HEK293 (cell line): ENCODE results near the gene PLCE1.

Experiments used
- CTCF ChIA-PET: fragments of 350-600 bp; formaldehyde crosslinking; extraction: SDS; loops from one replicate; lab custom pipeline; 2021; ENCODE audit warnings: antibody characterized with exemption; lab: Yijun Ruan, JAX
- POLR2A ChIA-PET: fragments of 300-600 bp; formaldehyde crosslinking; extraction: SDS; loops from one replicate; lab custom pipeline; 2020; ENCODE audit warnings: antibody characterized with exemption, inconsistent platforms; lab: Yijun Ruan, JAX
- H3K27ac ChIP-seq: fragments of 200-500 bp; sonication (Bioruptor generic); 2 replicates; pipeline ENCODE4 v1.5.1; 2014; ENCODE audit warnings: low read depth, low read length, control low read depth, inconsistent platforms; ENCODE audit errors: extremely low read depth
- H3K36me3 ChIP-seq, 2 experiments: fragments of 200-500 bp in 1 of 2; sonication (Bioruptor generic) in 1 of 2; 1 replicate in 1 of 2; 2 replicates in 1 of 2; pipeline ENCODE4 v1.5.1; 2014 to 2017; ENCODE audit warnings: inconsistent platforms in 2 of 2, low read length in 2 of 2; ENCODE audit not compliant: control insufficient read depth in 2 of 2, insufficient read depth in 1 of 2
- H3K4me1 ChIP-seq: fragments of 200-500 bp; sonication (Bioruptor generic); 2 replicates; pipeline ENCODE4 v1.5.1; 2014; ENCODE audit warnings: mild to moderate bottlenecking, low read length, inconsistent platforms; ENCODE audit not compliant: control insufficient read depth, insufficient read depth
- H3K4me3 ChIP-seq: 2 replicates; pipeline ENCODE4 v1.5.1; 2011; ENCODE audit warnings: low read depth, mild to moderate bottlenecking, control low read depth, low read length, moderate library complexity
- H3K9me3 ChIP-seq: fragments of 200-500 bp; sonication (Bioruptor generic); 2 replicates; pipeline ENCODE4 v1.5.1; 2014; ENCODE audit warnings: low read depth, low read length, inconsistent platforms; ENCODE audit not compliant: control insufficient read depth, insufficient read depth
- GLIS1 ChIP-seq: fragments of 450-650 bp; formaldehyde crosslinking; IDR thresholded peaks from 2 replicates; pipeline ENCODE4 v1.5.1; 2016; ENCODE audit warnings: missing biosample characterization, missing genetic modification characterization
- GLIS2 ChIP-seq: fragments of 450-650 bp; formaldehyde crosslinking; IDR thresholded peaks from 2 replicates; pipeline ENCODE4 v1.5.1; 2016; ENCODE audit warnings: missing biosample characterization, missing genetic modification characterization
- MEIS1 ChIP-seq: sonication (generic); formaldehyde crosslinking; IDR thresholded peaks from 2 replicates; pipeline ENCODE4 v1.8.1; 2022; ENCODE audit warnings: missing genetic modification reagents, mild to moderate bottlenecking, borderline replicate concordance
- OSR2 ChIP-seq: fragments of 450-650 bp; formaldehyde crosslinking; IDR thresholded peaks from 2 replicates; pipeline ENCODE4 v1.5.1; 2016; ENCODE audit warnings: missing biosample characterization, missing genetic modification characterization
- SALL2 ChIP-seq: fragments of 450-650 bp; formaldehyde crosslinking; IDR thresholded peaks from 2 replicates; pipeline ENCODE4 v1.5.0; 2017; ENCODE audit warnings: missing biosample characterization, mild to moderate bottlenecking, missing genetic modification characterization, borderline replicate concordance
- SCRT1 ChIP-seq: fragments of 450-650 bp; formaldehyde crosslinking; IDR thresholded peaks from 2 replicates; pipeline ENCODE4 v1.5.1; 2016; ENCODE audit warnings: missing biosample characterization, missing genetic modification characterization, borderline replicate concordance
- SP3 ChIP-seq: fragments of 450-650 bp; formaldehyde crosslinking; IDR thresholded peaks from 2 replicates; pipeline ENCODE4 v1.5.1; 2016; ENCODE audit warnings: missing biosample characterization, missing genetic modification characterization
- TRIM28 ChIP-seq: IDR thresholded peaks from 2 replicates; pipeline ENCODE4 v1.6.1; 2011; ENCODE audit warnings: low read length, control low read depth, borderline replicate concordance
- WT1 ChIP-seq: fragments of 450-650 bp; formaldehyde crosslinking; IDR thresholded peaks from 2 replicates; pipeline ENCODE4 v1.5.1; 2016; ENCODE audit warnings: missing biosample characterization, missing genetic modification characterization
- ZBTB7A ChIP-seq: fragments of 450-650 bp; formaldehyde crosslinking; IDR thresholded peaks from 2 replicates; pipeline ENCODE4 v1.5.1; 2016; ENCODE audit warnings: low read depth, missing biosample characterization, missing genetic modification characterization
- ZFHX2 ChIP-seq: fragments of 450-650 bp; formaldehyde crosslinking; conservative IDR thresholded peaks from 2 replicates; pipeline ENCODE4 v1.5.1; 2016; ENCODE audit warnings: missing biosample characterization, missing genetic modification characterization
- ZIC2 ChIP-seq: fragments of 450-650 bp; formaldehyde crosslinking; IDR thresholded peaks from 2 replicates; pipeline ENCODE4 v1.5.1; 2016; ENCODE audit warnings: missing biosample characterization, missing genetic modification characterization
- ZNF202 ChIP-seq: fragments of 450-650 bp; formaldehyde crosslinking; IDR thresholded peaks from 2 replicates; pipeline ENCODE4 v1.5.1; 2016; ENCODE audit warnings: missing biosample characterization, missing genetic modification characterization, borderline replicate concordance
- ZNF239 ChIP-seq: fragments of 450-650 bp; formaldehyde crosslinking; IDR thresholded peaks from 2 replicates; pipeline ENCODE4 v1.5.1; 2016; ENCODE audit warnings: missing biosample characterization, missing genetic modification characterization
- ZNF600 ChIP-seq: fragments of 450-650 bp; formaldehyde crosslinking; IDR thresholded peaks from 2 replicates; pipeline ENCODE4 v1.5.1; 2016; ENCODE audit warnings: missing biosample characterization, missing genetic modification characterization
- ZNF624 ChIP-seq: fragments of 450-650 bp; formaldehyde crosslinking; IDR thresholded peaks from 2 replicates; pipeline ENCODE4 v1.5.1; 2017; ENCODE audit warnings: missing biosample characterization, missing genetic modification characterization
- ZNF664 ChIP-seq: fragments of 450-650 bp; formaldehyde crosslinking; IDR thresholded peaks from 2 replicates; pipeline ENCODE4 v1.5.1; 2016; ENCODE audit warnings: missing biosample characterization, missing genetic modification characterization
- ZNF670 ChIP-seq: fragments of 450-650 bp; formaldehyde crosslinking; IDR thresholded peaks from 2 replicates; pipeline ENCODE4 v1.5.1; 2016; ENCODE audit warnings: missing biosample characterization, missing genetic modification characterization, low read depth
- ZNF677 ChIP-seq: fragments of 450-650 bp; IDR thresholded peaks from 2 replicates; pipeline ENCODE4 v1.5.0; 2018; ENCODE audit warnings: missing biosample characterization, mild to moderate bottlenecking, missing genetic modification characterization, moderate library complexity
- ZNF837 ChIP-seq: fragments of 450-650 bp; formaldehyde crosslinking; IDR thresholded peaks from 2 replicates; pipeline ENCODE4 v1.5.1; 2016; ENCODE audit warnings: missing biosample characterization, missing genetic modification characterization
- ZSCAN23 ChIP-seq: fragments of 450-650 bp; formaldehyde crosslinking; IDR thresholded peaks from 2 replicates; pipeline ENCODE4 v1.5.1; 2016; ENCODE audit warnings: missing biosample characterization, missing genetic modification characterization
- TF ChIP-seq, protein P1 (sequence below): fragments of 450-650 bp; formaldehyde crosslinking; IDR thresholded peaks from 2 replicates; pipeline ENCODE4 v1.5.1; 2017; ENCODE audit warnings: missing biosample characterization, missing genetic modification characterization
- TF ChIP-seq, protein P2 (sequence below): fragments of 450-650 bp; formaldehyde crosslinking; IDR thresholded peaks from 2 replicates; pipeline ENCODE4 v1.5.1; 2017; ENCODE audit warnings: missing biosample characterization, missing genetic modification characterization
- TF ChIP-seq, protein P3 (sequence below): fragments of 450-650 bp; formaldehyde crosslinking; IDR thresholded peaks from 2 replicates; pipeline ENCODE4 v1.5.1; 2017; ENCODE audit warnings: missing biosample characterization, missing genetic modification characterization
- TF ChIP-seq, protein P4 (sequence below): fragments of 450-650 bp; formaldehyde crosslinking; IDR thresholded peaks from 2 replicates; pipeline ENCODE4 v1.5.1; 2016; ENCODE audit warnings: missing biosample characterization, missing genetic modification characterization

The PLCE1 gene

DNA sequence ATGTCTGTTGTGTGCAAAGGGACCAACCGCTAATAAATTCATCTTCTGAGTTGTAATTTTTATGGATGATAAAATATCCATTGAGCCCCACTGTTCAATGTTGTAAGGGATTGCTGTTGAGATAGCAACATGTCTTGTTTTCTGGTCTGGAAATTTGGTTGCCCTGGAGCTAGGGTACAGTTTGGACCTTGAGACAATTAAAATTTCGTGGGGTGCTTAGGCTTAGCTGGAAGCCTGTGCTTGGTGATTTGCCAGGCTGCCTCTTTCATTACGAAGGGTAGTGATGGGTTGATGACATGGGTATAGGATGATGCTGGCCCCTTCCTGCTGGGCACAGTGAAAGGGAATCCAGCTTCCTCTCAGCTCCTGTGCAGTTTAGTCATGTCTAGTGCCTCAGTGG lies 43.6 kb downstream of the PLCE1 start:
- Histone ChIP-seq H3K27ac (no peak overlapping the region), H3K36me3 (no peaks in the 10 kb centered on the region), H3K4me3 (no peak overlapping the region), H3K9me3 (no peaks in the 10 kb centered on the region), H3K4me1 (peaks cover 2% of the 10 kb centered on the region; the same call in 1 of the 2 replicates)
- ChIA-PET CTCF (interaction anchor here (0.8 to 1.2 kb wide), 2 partner anchors 22 to 116 kb away, joined by 3 read pairs; no protein-coding TSS in a partner anchor), POLR2A (no interaction called here)
- TF ChIP-seq ZNF664 (tag by site-specific recombination) (no peak), OSR2 (tag by site-specific recombination) (0 out of 2 replicates have a peak, but pooled peaks have one; percentile 11), ZNF600 (tag by site-specific recombination) (no peak)
- TF ChIP-seq, protein P1, sequence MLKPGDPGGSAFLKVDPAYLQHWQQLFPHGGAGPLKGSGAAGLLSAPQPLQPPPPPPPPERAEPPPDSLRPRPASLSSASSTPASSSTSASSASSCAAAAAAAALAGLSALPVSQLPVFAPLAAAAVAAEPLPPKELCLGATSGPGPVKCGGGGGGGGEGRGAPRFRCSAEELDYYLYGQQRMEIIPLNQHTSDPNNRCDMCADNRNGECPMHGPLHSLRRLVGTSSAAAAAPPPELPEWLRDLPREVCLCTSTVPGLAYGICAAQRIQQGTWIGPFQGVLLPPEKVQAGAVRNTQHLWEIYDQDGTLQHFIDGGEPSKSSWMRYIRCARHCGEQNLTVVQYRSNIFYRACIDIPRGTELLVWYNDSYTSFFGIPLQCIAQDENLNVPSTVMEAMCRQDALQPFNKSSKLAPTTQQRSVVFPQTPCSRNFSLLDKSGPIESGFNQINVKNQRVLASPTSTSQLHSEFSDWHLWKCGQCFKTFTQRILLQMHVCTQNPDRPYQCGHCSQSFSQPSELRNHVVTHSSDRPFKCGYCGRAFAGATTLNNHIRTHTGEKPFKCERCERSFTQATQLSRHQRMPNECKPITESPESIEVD (tag by site-specific recombination), result no peak
- TF ChIP-seq, protein P2, sequence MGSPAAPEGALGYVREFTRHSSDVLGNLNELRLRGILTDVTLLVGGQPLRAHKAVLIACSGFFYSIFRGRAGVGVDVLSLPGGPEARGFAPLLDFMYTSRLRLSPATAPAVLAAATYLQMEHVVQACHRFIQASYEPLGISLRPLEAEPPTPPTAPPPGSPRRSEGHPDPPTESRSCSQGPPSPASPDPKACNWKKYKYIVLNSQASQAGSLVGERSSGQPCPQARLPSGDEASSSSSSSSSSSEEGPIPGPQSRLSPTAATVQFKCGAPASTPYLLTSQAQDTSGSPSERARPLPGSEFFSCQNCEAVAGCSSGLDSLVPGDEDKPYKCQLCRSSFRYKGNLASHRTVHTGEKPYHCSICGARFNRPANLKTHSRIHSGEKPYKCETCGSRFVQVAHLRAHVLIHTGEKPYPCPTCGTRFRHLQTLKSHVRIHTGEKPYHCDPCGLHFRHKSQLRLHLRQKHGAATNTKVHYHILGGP (tag by site-specific recombination), result no peak

DNA sequence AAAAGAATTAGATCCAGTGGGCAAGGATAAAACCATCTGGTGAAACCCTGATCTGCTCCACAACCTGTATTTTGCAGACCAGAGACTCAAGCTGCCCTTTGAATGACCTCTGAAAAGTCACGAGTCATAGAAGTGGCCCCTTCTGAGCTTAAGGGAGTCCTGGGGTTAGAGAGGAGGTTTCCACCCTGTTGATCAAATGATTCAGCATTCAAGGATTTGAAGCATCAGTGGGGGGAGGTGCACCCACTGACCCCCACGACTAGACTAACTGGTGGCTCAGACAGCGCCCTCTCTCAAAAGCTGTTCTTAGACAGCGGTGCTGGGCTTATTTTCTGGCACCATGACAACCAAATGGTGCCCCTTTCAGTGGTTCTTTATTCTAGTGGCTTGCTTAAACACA lies 44.3 kb downstream of the PLCE1 start:
- TF ChIP-seq SALL2 (tag by site-specific recombination) (no peak), GLIS2 (tag by site-specific recombination) (0 out of 2 replicates have a peak, but pooled peaks have one; percentile 19), GLIS1 (tag by site-specific recombination) (peak; percentile 17; the same call in 1 of the 2 replicates), SP3 (tag by site-specific recombination) (no peak), MEIS1 (CRISPR knock-in tag) (no peak), WT1 (tag by site-specific recombination) (0 out of 2 replicates have a peak, but pooled peaks have one; percentile 25)
- TF ChIP-seq, protein P3, sequence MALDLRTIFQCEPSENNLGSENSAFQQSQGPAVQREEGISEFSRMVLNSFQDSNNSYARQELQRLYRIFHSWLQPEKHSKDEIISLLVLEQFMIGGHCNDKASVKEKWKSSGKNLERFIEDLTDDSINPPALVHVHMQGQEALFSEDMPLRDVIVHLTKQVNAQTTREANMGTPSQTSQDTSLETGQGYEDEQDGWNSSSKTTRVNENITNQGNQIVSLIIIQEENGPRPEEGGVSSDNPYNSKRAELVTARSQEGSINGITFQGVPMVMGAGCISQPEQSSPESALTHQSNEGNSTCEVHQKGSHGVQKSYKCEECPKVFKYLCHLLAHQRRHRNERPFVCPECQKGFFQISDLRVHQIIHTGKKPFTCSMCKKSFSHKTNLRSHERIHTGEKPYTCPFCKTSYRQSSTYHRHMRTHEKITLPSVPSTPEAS, result no peak
- ChIA-PET POLR2A (no interaction called here), CTCF (interaction anchor here (0.5 to 0.8 kb wide), 3 partner anchors 117 to 358 kb away, joined by 3 to 4 read pairs (median 4); no protein-coding TSS in a partner anchor)
- H3K27ac ChIP-seq, result no peak overlapping the region
- no peaks in the 10 kb centered on the region for H3K36me3 ChIP-seq
- peaks cover 2% of the 10 kb centered on the region; the same call in 1 of the 2 replicates for H3K4me1 ChIP-seq
- no peaks in the 10 kb centered on the region for H3K9me3 ChIP-seq
- H3K4me3 ChIP-seq, result no peak overlapping the region

DNA sequence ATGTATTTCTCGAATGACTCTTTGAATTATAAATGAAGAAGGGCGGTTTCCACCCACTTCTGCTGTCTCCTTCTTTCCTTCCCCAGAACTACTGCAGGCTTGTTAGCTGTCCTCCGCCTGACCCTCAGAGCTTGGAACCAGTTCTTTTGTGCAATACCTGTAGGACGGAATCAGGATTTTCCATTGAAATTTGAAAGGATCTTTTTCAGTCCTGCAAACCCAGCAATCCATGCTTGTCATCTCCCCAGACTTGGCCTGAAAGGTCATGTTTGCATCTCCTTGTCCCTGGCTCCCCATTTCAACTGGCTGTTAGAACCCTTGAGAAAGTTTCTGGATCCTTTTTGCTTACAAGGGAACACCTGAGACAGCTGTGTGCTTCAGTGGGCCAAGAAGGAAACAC lies 47.5 kb downstream of the PLCE1 start:
- H3K9me3 ChIP-seq, result no peaks in the 10 kb centered on the region
- no peak for TF ChIP-seq ZNF670
- TF ChIP-seq ZBTB7A (tag by site-specific recombination), result no peak
- TF ChIP-seq ZNF202 (tag by site-specific recombination), result no peak
- TF ChIP-seq SCRT1, result no peak
- TF ChIP-seq ZNF239 (tag by site-specific recombination), result no peak
- TF ChIP-seq, protein P4, sequence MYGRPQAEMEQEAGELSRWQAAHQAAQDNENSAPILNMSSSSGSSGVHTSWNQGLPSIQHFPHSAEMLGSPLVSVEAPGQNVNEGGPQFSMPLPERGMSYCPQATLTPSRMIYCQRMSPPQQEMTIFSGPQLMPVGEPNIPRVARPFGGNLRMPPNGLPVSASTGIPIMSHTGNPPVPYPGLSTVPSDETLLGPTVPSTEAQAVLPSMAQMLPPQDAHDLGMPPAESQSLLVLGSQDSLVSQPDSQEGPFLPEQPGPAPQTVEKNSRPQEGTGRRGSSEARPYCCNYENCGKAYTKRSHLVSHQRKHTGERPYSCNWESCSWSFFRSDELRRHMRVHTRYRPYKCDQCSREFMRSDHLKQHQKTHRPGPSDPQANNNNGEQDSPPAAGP (tag by site-specific recombination), result no peak
- no peak for TF ChIP-seq ZNF677 (tag by site-specific recombination)
- TF ChIP-seq ZSCAN23 (tag by site-specific recombination), result no peak
- no peak for TF ChIP-seq ZIC2
- no peak for TF ChIP-seq ZNF837 (tag by site-specific recombination)
- TF ChIP-seq ZNF624, result no peak
- TF ChIP-seq ZFHX2 (tag by site-specific recombination), result no peak
- no peak for TF ChIP-seq TRIM28
- TF ChIP-seq, all 188 proteins: peak for 0
- Histone ChIP-seq H3K27ac (no peak overlapping the region), H3K4me1 (peaks cover 2% of the 10 kb centered on the region; the same call in 1 of the 2 replicates), H3K36me3 (no peaks in the 10 kb centered on the region), H3K4me3 (no peak overlapping the region)
- ChIA-PET CTCF (no interaction called here), POLR2A (no interaction called here)
